ENCODE data around the gene NOD2. TPM values are rescaled to one million over a fixed set of nuclear protein-coding genes. Genes with fewer than 3 reads are reported as not detected.

Gene NOD2
- total and polyA plus RNA-seq, 2 experiments from 2014 or later: 0.27 to 0.66 TPM

GRCh38 chr16:50774405-50774804 lies 81.0 kb downstream of the NOD2 start:
- no peak for TF ChIP-seq ZNF331 (CRISPR knock-in tag; IDR thresholded peaks at IDR 0.05; ENCODE audit: low read depth)
- TF ChIP-seq ETS1 (IDR thresholded peaks at IDR 0.05): no peak
- TF ChIP-seq EZH2phosphoT487 (IDR thresholded peaks at IDR 0.05; ENCODE audit: unreplicated experiment): no peak
- TF ChIP-seq ZNF462 (CRISPR knock-in tag; IDR thresholded peaks at IDR 0.05): no peak
- TF ChIP-seq CTCF (conservative IDR thresholded peaks at IDR 0.05; ENCODE audit: low read depth in 2 of 2): no peak
- no peak for TF ChIP-seq REST (IDR thresholded peaks at IDR 0.05; ENCODE audit: unreplicated experiment)
- TF ChIP-seq POLR2AphosphoS5 (IDR thresholded peaks at IDR 0.05; ENCODE audit: low read depth): no peak
- no peak for TF ChIP-seq CREB1 (CRISPR knock-in tag; IDR thresholded peaks at IDR 0.05; ENCODE audit: low read depth)
- no peak for TF ChIP-seq ZNF114 (CRISPR knock-in tag; IDR thresholded peaks at IDR 0.05)
- TF ChIP-seq STAT1 (IDR thresholded peaks at IDR 0.05; ENCODE audit: unreplicated experiment): no peak
- TF ChIP-seq JUNB (IDR thresholded peaks at IDR 0.05; ENCODE audit: unreplicated experiment): no peak
- ATAC-seq (no peak), DNase-seq (ENCODE audit: low spot score) (no peak)
- Mint-ChIP-seq H3K27me3 (ENCODE audit: insufficient read depth, low read depth, poor library complexity) (no peaks in the 10 kb centered on the region), H3K4me1 (no peaks in the 10 kb centered on the region), H3K4me3 (no peak overlapping the region), H3K36me3 (ENCODE audit: low read depth) (no peaks in the 10 kb centered on the region), H3K27ac (no peak overlapping the region), H3K9me3 (no peaks in the 10 kb centered on the region)
- no peak overlapping the region for H2AFZ ChIP-seq
- H3K4me2 ChIP-seq: no peak overlapping the region
- no peaks in the 10 kb centered on the region for H3K4me1 ChIP-seq (ENCODE audit: insufficient read depth)
- H4K20me1 ChIP-seq (replicated peaks; ENCODE audit: insufficient read depth): no peaks in the 10 kb centered on the region
- H3K36me3 ChIP-seq (ENCODE audit: insufficient read depth): no peaks in the 10 kb centered on the region
- no peak overlapping the region for H3K27ac ChIP-seq (ENCODE audit: low read depth)
- no peaks in the 10 kb centered on the region for H3K27me3 ChIP-seq (ENCODE audit: insufficient read depth)
- H3K79me2 ChIP-seq (replicated peaks; ENCODE audit: insufficient read depth): no peaks in the 10 kb centered on the region; the same call in 1 of the 2 replicates
- no peaks in the 10 kb centered on the region for H3F3A ChIP-seq (replicated peaks; ENCODE audit: low read depth)
- no peak overlapping the region for H3K4me3 ChIP-seq
- no peaks in the 10 kb centered on the region for H3K9me2 ChIP-seq (ENCODE audit: insufficient read depth)
